Peyer's patch (tissue), 4 donors: ENCODE results near the gene DNAJC5G. TPM values are rescaled to one million over a fixed set of nuclear protein-coding genes. Genes with fewer than 3 reads are reported as not detected.

Experiments
- DNase-seq, 3 donors: peaks; one replicate each; pipeline ENCODE4 v3.0.0-alpha.2; 2017 to 2019
- H3K27ac ChIP-seq, 4 donors: fragments of 200-600 bp; sonication (generic); one replicate each; pipeline ENCODE4 v1.5.1; 2016 to 2019
- H3K27me3 ChIP-seq, 2 donors: fragments of 200-600 bp; sonication (generic); one replicate each; pipeline ENCODE4 v1.5.1; 2019
- H3K36me3 ChIP-seq, 3 donors: fragments of 200-600 bp; sonication (generic); one replicate each; pipeline ENCODE4 v1.5.1; 2016 to 2019
- H3K4me1 ChIP-seq, 4 donors: fragments of 200-600 bp; sonication (generic); one replicate each; pipeline ENCODE4 v1.5.1; 2016 to 2019
- H3K4me3 ChIP-seq, 4 donors: fragments of 200-600 bp; sonication (generic); 1 replicate in 3 of 4; 2 replicates in 1 of 4; pipeline ENCODE4 v1.5.1; 2016 to 2019; ENCODE audit warnings: mild to moderate bottlenecking in 1 of 4
- H3K9me3 ChIP-seq, 4 donors: fragments of 200-600 bp; sonication (generic); one replicate each; pipeline ENCODE4 v1.5.1; 2016 to 2019; ENCODE audit warnings: mild to moderate bottlenecking in 1 of 4
- POLR2A ChIP-seq, 2 donors: fragments of 450-650 bp; IDR thresholded peaks; one replicate each; pipeline ENCODE4 v1.5.1; 2017; ENCODE audit warnings: antibody characterized with exemption in 2 of 2, mild to moderate bottlenecking in 2 of 2, moderate library complexity in 2 of 2
- total RNA-seq, 4 donors: library from RNA; depleted of rRNA; stranded (reverse); fragments of >200 nt; gene quantifications; one replicate each; pipeline ENCODE4 v1.1.0, GENCODE V29; 2016
- TF ChIP-seq, protein P1 (sequence below), 6 experiments: fragments of 450-650 bp in 4 of 6; fragments of 200-600 bp in 2 of 6; sonication (generic) in 1 of 6; IDR thresholded peaks; one replicate each; pipeline ENCODE4 v1.5.1; 2017 to 2019; ENCODE audit warnings: antibody characterized with exemption in 6 of 6, mild to moderate bottlenecking in 3 of 6, moderate library complexity in 1 of 6

Gene DNAJC5G
- total RNA-seq, 4 donors from 2014 or later: 4.3 TPM; not detected in 3

- H3K27ac ChIP-seq: no peak overlapping the region
- H3K27me3 ChIP-seq: peaks cover 0 to 25% of the 10 kb centered on the region in 2 donors
- no peaks in the 10 kb centered on the region for H3K9me3 ChIP-seq
- H3K4me3 ChIP-seq: no peak overlapping the region
- DNase-seq: no peak
- peaks cover 0 to 4% (median 0%) of the 10 kb centered on the region in 3 donors for H3K36me3 ChIP-seq
- H3K4me1 ChIP-seq: peaks cover 0 to 26% (median 9%) of the 10 kb centered on the region in 4 donors
- no peak for TF ChIP-seq POLR2A (IDR thresholded peaks at IDR 0.05)
- TF ChIP-seq, protein P1, sequence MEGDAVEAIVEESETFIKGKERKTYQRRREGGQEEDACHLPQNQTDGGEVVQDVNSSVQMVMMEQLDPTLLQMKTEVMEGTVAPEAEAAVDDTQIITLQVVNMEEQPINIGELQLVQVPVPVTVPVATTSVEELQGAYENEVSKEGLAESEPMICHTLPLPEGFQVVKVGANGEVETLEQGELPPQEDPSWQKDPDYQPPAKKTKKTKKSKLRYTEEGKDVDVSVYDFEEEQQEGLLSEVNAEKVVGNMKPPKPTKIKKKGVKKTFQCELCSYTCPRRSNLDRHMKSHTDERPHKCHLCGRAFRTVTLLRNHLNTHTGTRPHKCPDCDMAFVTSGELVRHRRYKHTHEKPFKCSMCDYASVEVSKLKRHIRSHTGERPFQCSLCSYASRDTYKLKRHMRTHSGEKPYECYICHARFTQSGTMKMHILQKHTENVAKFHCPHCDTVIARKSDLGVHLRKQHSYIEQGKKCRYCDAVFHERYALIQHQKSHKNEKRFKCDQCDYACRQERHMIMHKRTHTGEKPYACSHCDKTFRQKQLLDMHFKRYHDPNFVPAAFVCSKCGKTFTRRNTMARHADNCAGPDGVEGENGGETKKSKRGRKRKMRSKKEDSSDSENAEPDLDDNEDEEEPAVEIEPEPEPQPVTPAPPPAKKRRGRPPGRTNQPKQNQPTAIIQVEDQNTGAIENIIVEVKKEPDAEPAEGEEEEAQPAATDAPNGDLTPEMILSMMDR (IDR thresholded peaks at IDR 0.05): no peak
Measured at GRCh38 chr2:27304488-27305240, 29.4 kb downstream of the DNAJC5G start.

DNA sequence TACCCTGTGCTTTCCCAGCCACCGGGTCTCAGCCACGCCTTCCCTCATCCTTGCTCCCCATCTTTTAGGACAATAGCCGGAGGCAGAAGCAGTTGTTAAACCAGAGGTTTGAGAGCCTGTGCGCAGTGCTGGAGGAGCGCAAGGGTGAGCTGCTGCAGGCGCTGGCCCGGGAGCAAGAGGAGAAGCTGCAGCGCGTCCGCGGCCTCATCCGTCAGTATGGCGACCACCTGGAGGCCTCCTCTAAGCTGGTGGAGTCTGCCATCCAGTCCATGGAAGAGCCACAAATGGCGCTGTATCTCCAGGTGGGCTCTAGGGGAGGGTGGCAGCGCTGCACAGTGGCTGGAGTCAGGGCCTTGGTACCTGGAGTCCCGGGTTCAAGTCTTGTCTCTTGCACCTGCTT, 30.3 kb downstream of the DNAJC5G start:
- no peaks in the 10 kb centered on the region for H3K9me3 ChIP-seq
- H3K4me3 ChIP-seq: no peak overlapping the region
- H3K4me1 ChIP-seq: peaks cover 0 to 26% (median 9%) of the 10 kb centered on the region in 4 donors
- DNase-seq: no peak
- TF ChIP-seq, protein P1 (IDR thresholded peaks at IDR 0.05): no peak
- no peak for TF ChIP-seq POLR2A (IDR thresholded peaks at IDR 0.05)
- H3K36me3 ChIP-seq: peaks cover 0 to 7% (median 0%) of the 10 kb centered on the region in 3 donors
- no peak overlapping the region for H3K27ac ChIP-seq
- H3K27me3 ChIP-seq: peaks cover 0 to 25% of the 10 kb centered on the region in 2 donors

GRCh38 chr2:27306136-27306535, 30.9 kb downstream of the DNAJC5G start:
- TF ChIP-seq, protein P1 (IDR thresholded peaks at IDR 0.05): no peak
- TF ChIP-seq POLR2A (IDR thresholded peaks at IDR 0.05): no peak
- Histone ChIP-seq H3K27ac (no peak overlapping the region), H3K4me1 (peaks cover 0 to 26% (median 9%) of the 10 kb centered on the region in 4 donors), H3K4me3 (peak overlapping the region in 2 of 4 donors; percentile 5 to 25), H3K9me3 (no peaks in the 10 kb centered on the region), H3K27me3 (peaks cover 0 to 25% of the 10 kb centered on the region in 2 donors), H3K36me3 (peaks cover 0 to 7% (median 0%) of the 10 kb centered on the region in 3 donors)
- DNase-seq: no peak

DNA sequence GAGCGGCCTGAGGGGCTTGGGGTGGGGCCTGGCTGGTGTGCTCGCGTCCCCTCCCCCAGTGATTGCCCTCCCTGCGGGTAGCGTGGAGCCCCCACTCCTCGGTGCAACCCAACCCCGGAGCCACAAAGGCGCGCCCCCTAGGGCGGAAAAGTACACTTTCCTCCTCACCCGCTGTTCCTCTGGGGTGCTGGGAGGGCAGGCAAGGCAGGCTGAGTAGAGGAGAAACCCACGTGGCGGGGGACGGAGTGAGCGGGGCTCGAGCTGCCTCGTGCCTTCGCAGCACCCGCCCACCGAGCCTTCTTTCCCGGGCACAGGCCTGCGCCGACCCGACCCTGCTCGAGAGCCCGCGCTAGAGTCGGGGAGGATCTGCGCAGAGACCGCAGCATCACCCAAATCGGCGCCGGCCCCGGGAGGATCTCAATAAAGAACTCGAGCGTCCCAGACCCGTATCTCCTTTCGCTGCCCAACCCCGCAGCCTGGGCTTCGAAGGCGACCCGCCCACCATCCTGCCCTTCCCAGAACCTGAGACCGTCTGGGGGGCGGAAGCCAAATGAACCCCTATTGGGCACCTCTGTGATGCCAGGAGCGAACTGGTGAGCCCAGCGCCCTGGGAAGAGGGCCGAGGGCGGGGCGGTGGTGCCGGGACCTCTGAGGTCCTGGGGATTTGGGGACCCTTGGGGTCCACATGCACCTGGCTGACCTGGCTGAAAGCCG, 31.5 kb downstream of the DNAJC5G start:
- Histone ChIP-seq H3K9me3 (no peaks in the 10 kb centered on the region), H3K4me3 (peak overlapping the region in 3 of 4 donors; percentile 5 to 25 (median 20)), H3K4me1 (peaks cover 0 to 26% (median 9%) of the 10 kb centered on the region in 4 donors), H3K27ac (no peak overlapping the region), H3K36me3 (peaks cover 0 to 7% (median 0%) of the 10 kb centered on the region in 3 donors), H3K27me3 (peaks cover 0 to 25% of the 10 kb centered on the region in 2 donors)
- DNase-seq: no peak
- TF ChIP-seq, protein P1 (IDR thresholded peaks at IDR 0.05): no peak
- no peak for TF ChIP-seq POLR2A (IDR thresholded peaks at IDR 0.05)

DNA sequence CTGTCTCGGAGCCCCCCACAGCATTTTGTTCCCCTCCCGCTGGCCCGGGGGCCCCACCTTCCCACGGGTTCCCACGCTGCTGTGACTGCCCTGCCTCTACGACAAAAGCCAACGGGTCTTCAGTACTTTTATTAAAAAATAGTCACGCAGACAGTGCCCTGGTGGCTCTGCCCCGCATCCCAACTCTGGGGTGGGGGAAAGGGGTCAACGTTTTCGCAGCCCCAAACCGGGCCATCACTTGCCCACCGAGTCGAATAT, 32.0 kb downstream of the DNAJC5G start:
- peaks cover 0 to 7% (median 0%) of the 10 kb centered on the region in 3 donors for H3K36me3 ChIP-seq
- H3K27me3 ChIP-seq: peaks cover 0 to 25% of the 10 kb centered on the region in 2 donors
- no peak overlapping the region for H3K27ac ChIP-seq
- H3K4me1 ChIP-seq: peaks cover 0 to 26% (median 9%) of the 10 kb centered on the region in 4 donors
- no peak overlapping the region for H3K4me3 ChIP-seq
- no peak for DNase-seq
- no peaks in the 10 kb centered on the region for H3K9me3 ChIP-seq
- TF ChIP-seq POLR2A (IDR thresholded peaks at IDR 0.05): no peak
- TF ChIP-seq, protein P1 (IDR thresholded peaks at IDR 0.05): no peak
